Loucy (cell line): ENCODE measurements around the gene MAN1A2.

ENCODE experiments used
- H2AFZ ChIP-seq: fragments of 200-600 bp; sonication (generic); 2 replicates; pipeline ENCODE4 v1.6.0; 2016; ENCODE audit warnings: antibody characterized with exemption, mild to moderate bottlenecking, low read length, moderate library complexity
- H3F3A ChIP-seq: fragments of 200-600 bp; 2 replicates; pipeline ENCODE4 v1.6.0; 2016; ENCODE audit warnings: antibody characterized with exemption, low read depth, mild to moderate bottlenecking
- H3K27me3 ChIP-seq: fragments of 200-600 bp; sonication (generic); 2 replicates; pipeline ENCODE4 v1.6.1; 2014; ENCODE audit warnings: low read length, mild to moderate bottlenecking; ENCODE audit not compliant: insufficient read depth, poor library complexity, severe bottlenecking
- H3K36me3 ChIP-seq: fragments of 200-600 bp; sonication (generic); 2 replicates; pipeline ENCODE4 v1.6.1; 2016; ENCODE audit warnings: low read length; ENCODE audit not compliant: insufficient read depth
- H3K4me1 ChIP-seq: fragments of 200-600 bp; sonication (generic); 2 replicates; pipeline ENCODE4 v1.5.1; 2014; ENCODE audit warnings: low read length, mild to moderate bottlenecking; ENCODE audit not compliant: insufficient read depth, poor library complexity, severe bottlenecking
- H3K4me2 ChIP-seq: fragments of 200-600 bp; sonication (generic); 2 replicates; pipeline ENCODE4 v1.6.0; 2014; ENCODE audit warnings: antibody characterized with exemption, low read length, low read depth, mild to moderate bottlenecking; ENCODE audit not compliant: poor library complexity, severe bottlenecking
- H3K4me3 ChIP-seq: fragments of 200-600 bp; sonication (generic); 2 replicates; pipeline ENCODE4 v1.5.1; 2014; ENCODE audit warnings: low read length, mild to moderate bottlenecking, mixed read lengths; ENCODE audit not compliant: poor library complexity, severe bottlenecking
- H3K79me2 ChIP-seq: fragments of 200-600 bp; sonication (generic); 2 replicates; pipeline ENCODE4 v1.6.1; 2014; ENCODE audit warnings: low read length; ENCODE audit not compliant: insufficient read depth
- H3K9ac ChIP-seq: fragments of 200-600 bp; sonication (generic); 2 replicates; pipeline ENCODE4 v1.6.0; 2014; ENCODE audit warnings: mild to moderate bottlenecking, low read depth, low read length, moderate library complexity; ENCODE audit not compliant: poor library complexity, severe bottlenecking
- H3K9me2 ChIP-seq: fragments of 200-600 bp; sonication (generic); replicated peaks from 2 replicates; pipeline ENCODE4 v1.6.1; 2016; ENCODE audit warnings: low read depth, low read length, mixed read lengths
- H3K9me3 ChIP-seq: fragments of 200-600 bp; sonication (generic); 2 replicates; pipeline ENCODE4 v1.6.1; 2014; ENCODE audit warnings: mild to moderate bottlenecking, antibody characterized with exemption, low read length, low read depth; ENCODE audit not compliant: insufficient read depth
- H4K20me1 ChIP-seq: fragments of 200-600 bp; sonication (generic); 2 replicates; pipeline ENCODE4 v1.6.0; 2014; ENCODE audit warnings: antibody characterized with exemption, low read length, mild to moderate bottlenecking; ENCODE audit not compliant: insufficient read depth, poor library complexity, severe bottlenecking
- CTCF ChIP-seq: fragments of 200-600 bp; sonication (generic); conservative IDR thresholded peaks from 2 replicates; pipeline ENCODE4 v1.5.1; 2014; ENCODE audit warnings: mild to moderate bottlenecking, antibody characterized with exemption, low read length
- EZH2phosphoT487 ChIP-seq: fragments of 200-600 bp; IDR thresholded peaks from 2 replicates; pipeline ENCODE4 v1.6.1; 2018; ENCODE audit warnings: antibody characterized with exemption, mild to moderate bottlenecking, moderate library complexity, borderline replicate concordance

MAN1A2 gene

GRCh38 chr1:117368116-117369108 is 1.2 kb downstream of the MAN1A2 start:
- Histone ChIP-seq H3K4me1 (peaks cover 64% of the 10 kb centered on the region), H2AFZ (no peak overlapping the region), H4K20me1 (peaks cover 57% of the 10 kb centered on the region), H3K4me3 (peak overlapping the region; percentile 95), H3F3A (no peaks in the 10 kb centered on the region), H3K27me3 (no peaks in the 10 kb centered on the region), H3K9me3 (no peaks in the 10 kb centered on the region), H3K9me2 (no peaks in the 10 kb centered on the region), H3K4me2 (peak overlapping the region; percentile 93), H3K79me2 (peaks cover 76% of the 10 kb centered on the region), H3K9ac (peak overlapping the region; percentile 93), H3K36me3 (no peaks in the 10 kb centered on the region)
- TF ChIP-seq CTCF (no peak), EZH2phosphoT487 (no peak)

GRCh38 chr1:117370071-117370470 is 2.8 kb downstream of the MAN1A2 start:
- Histone ChIP-seq H3K27me3 (no peaks in the 10 kb centered on the region), H3K36me3 (no peaks in the 10 kb centered on the region), H3K9me2 (no peaks in the 10 kb centered on the region), H4K20me1 (peaks cover 66% of the 10 kb centered on the region), H3K79me2 (peaks cover 90% of the 10 kb centered on the region), H3K4me2 (peak overlapping the region; percentile 93), H3K4me1 (peaks cover 71% of the 10 kb centered on the region), H3K9ac (peak overlapping the region; percentile 93), H3F3A (no peaks in the 10 kb centered on the region), H2AFZ (no peak overlapping the region), H3K9me3 (no peaks in the 10 kb centered on the region), H3K4me3 (peak overlapping the region; percentile 95)
- TF ChIP-seq CTCF, result no peak
- TF ChIP-seq EZH2phosphoT487, result no peak

GRCh38 chr1:117370509-117370908 is 3.3 kb downstream of the MAN1A2 start:
- Histone ChIP-seq H3F3A (no peaks in the 10 kb centered on the region), H3K27me3 (no peaks in the 10 kb centered on the region), H2AFZ (no peak overlapping the region), H4K20me1 (peaks cover 70% of the 10 kb centered on the region), H3K4me1 (peaks cover 66% of the 10 kb centered on the region), H3K4me3 (peak overlapping the region; percentile 95), H3K9ac (peak overlapping the region; percentile 93), H3K36me3 (no peaks in the 10 kb centered on the region), H3K9me2 (no peaks in the 10 kb centered on the region), H3K9me3 (no peaks in the 10 kb centered on the region), H3K79me2 (peaks cover 90% of the 10 kb centered on the region), H3K4me2 (peak overlapping the region; percentile 93)
- TF ChIP-seq CTCF, result no peak
- no peak for TF ChIP-seq EZH2phosphoT487
